Loucy (cell line): ENCODE measurements around the gene OTOS.

Experiments used
- CTCF ChIP-seq: fragments of 200-600 bp; sonication (generic); conservative IDR thresholded peaks from 2 replicates; pipeline ENCODE4 v1.5.1; 2014; ENCODE audit warnings: mild to moderate bottlenecking, antibody characterized with exemption, low read length
- EZH2phosphoT487 ChIP-seq: fragments of 200-600 bp; IDR thresholded peaks from 2 replicates; pipeline ENCODE4 v1.6.1; 2018; ENCODE audit warnings: antibody characterized with exemption, mild to moderate bottlenecking, moderate library complexity, borderline replicate concordance

GRCh38 chr2:240089306-240089705, 51.2 kb downstream of the OTOS start:
- TF ChIP-seq CTCF (no peak), EZH2phosphoT487 (no peak)
